Endothelial cell of umbilical vein (primary cell): ENCODE results near the gene SNX9. TPM values are rescaled to one million over a fixed set of nuclear protein-coding genes. Genes with fewer than 3 reads are reported as not detected.

ENCODE experiments used
- BruUV-seq: library from RNA; stranded (reverse); fragments of 400-500 nt; replicated peaks from 2 replicates; lab custom pipeline; 2021; lab: Mats Ljungman, UMichigan
- CTCF ChIA-PET: fragments of 300-600, 350-600 bp; sonication (Branson Sonifier 250); formaldehyde crosslinking; loops from one replicate; lab custom pipeline; 2021; ENCODE audit warnings: antibody characterized with exemption, inconsistent platforms; lab: Charles Lee
- POLR2A ChIA-PET: fragments of 300-600, 350-600 bp; sonication (Branson Sonifier 250); formaldehyde crosslinking; loops from one replicate; lab custom pipeline; 2021; ENCODE audit warnings: antibody characterized with exemption, inconsistent platforms; lab: Charles Lee
- DNase-seq: peaks from one replicate; pipeline ENCODE4 v3.0.0-alpha.2; 2011; ENCODE audit warnings: low read depth, low spot score
- FAIRE-seq: peaks from 2 replicates; lab custom pipeline; 2011; peaks lifted over from hg19 to GRCh38; lab: Jason Lieb, UNC
- H2AFZ ChIP-seq: 2 replicates; pipeline ENCODE4 v1.6.0; 2012; ENCODE audit warnings: low read depth, low read length, control low read depth, inconsistent platforms
- H3K27ac ChIP-seq: 2 replicates; pipeline ENCODE4 v1.5.1; 2011; ENCODE audit warnings: low read depth, mild to moderate bottlenecking, control low read depth, low read length, moderate library complexity; ENCODE audit not compliant: insufficient read depth
- H3K27me3 ChIP-seq, 2 experiments: 2 replicates each; pipeline versions ENCODE4 v1.6.0 to v1.6.1; 2011; ENCODE audit warnings: low read length in 2 of 2, mixed read lengths in 1 of 2; ENCODE audit not compliant: control insufficient read depth in 2 of 2, insufficient read depth in 2 of 2
- H3K36me3 ChIP-seq, 2 experiments: 2 replicates in 1 of 2; 3 replicates in 1 of 2; pipeline ENCODE4 v1.5.1; 2011; ENCODE audit warnings: low read length in 2 of 2, mild to moderate bottlenecking in 1 of 2, moderate library complexity in 1 of 2; ENCODE audit not compliant: control insufficient read depth in 2 of 2, insufficient read depth in 2 of 2; ENCODE audit errors: extremely low read depth in 1 of 2
- H3K4me1 ChIP-seq: 3 replicates; pipeline ENCODE4 v1.5.1; 2011; ENCODE audit warnings: mild to moderate bottlenecking, low read length; ENCODE audit not compliant: control insufficient read depth, insufficient read depth; ENCODE audit errors: extremely low read depth
- H3K4me2 ChIP-seq: 2 replicates; pipeline ENCODE4 v1.6.1; 2011; ENCODE audit warnings: low read length, control low read depth, mixed read lengths; ENCODE audit not compliant: insufficient read depth
- H3K4me3 ChIP-seq, 3 experiments: fragments of 200-600 bp in 1 of 3; sonication (generic), shearing (Covaris generic) in 1 of 3; replicated peaks in 1 of 3; 2 replicates each; pipeline ENCODE4 v1.5.1; 2011 to 2016; ENCODE audit warnings: control low read depth in 3 of 3, low read length in 3 of 3, mild to moderate bottlenecking in 2 of 3, inconsistent platforms in 1 of 3, low read depth in 1 of 3, moderate library complexity in 1 of 3; ENCODE audit not compliant: insufficient read depth in 1 of 3
- H3K79me2 ChIP-seq: 2 replicates; pipeline ENCODE4 v1.6.0; 2012; ENCODE audit warnings: low read length, inconsistent platforms; ENCODE audit not compliant: control insufficient read depth, insufficient read depth
- H3K9ac ChIP-seq: replicated peaks from 2 replicates; pipeline ENCODE3; 2011; ENCODE audit warnings: low read length, control low read depth; ENCODE audit not compliant: insufficient read depth; ENCODE audit errors: extremely low read depth
- H3K9me1 ChIP-seq: replicated peaks from 3 replicates; pipeline ENCODE4 v1.6.0; 2011; ENCODE audit warnings: mild to moderate bottlenecking, low read length; ENCODE audit not compliant: control insufficient read depth, insufficient read depth; ENCODE audit errors: extremely low read depth
- H3K9me3 ChIP-seq: replicated peaks from 2 replicates; pipeline ENCODE4 v1.5.1; 2012; ENCODE audit warnings: low read length, inconsistent platforms; ENCODE audit not compliant: control insufficient read depth, insufficient read depth
- H4K20me1 ChIP-seq: replicated peaks from 2 replicates; pipeline ENCODE3; 2011; ENCODE audit warnings: mild to moderate bottlenecking, low read length; ENCODE audit not compliant: control insufficient read depth, insufficient read depth; ENCODE audit errors: extremely low read depth
- GATA2 ChIP-seq: IDR thresholded peaks from 2 replicates; pipeline ENCODE4 v1.7.0; 2011; ENCODE audit warnings: low read depth, mild to moderate bottlenecking, moderate library complexity, mixed read lengths, low read length; ENCODE audit not compliant: insufficient read length, insufficient read depth
- JUN ChIP-seq: IDR thresholded peaks from 2 replicates; pipeline ENCODE4 v1.6.1; 2011; ENCODE audit warnings: borderline replicate concordance, low read depth; ENCODE audit not compliant: insufficient read length, insufficient read depth
- MAX ChIP-seq: IDR thresholded peaks from 2 replicates; pipeline ENCODE4 v1.6.1; 2011; ENCODE audit not compliant: insufficient read depth, insufficient read length
- POLR2A ChIP-seq: IDR thresholded peaks from 2 replicates; pipeline ENCODE4 v1.6.1; 2012; ENCODE audit warnings: low read depth, mild to moderate bottlenecking, control low read depth, low read length
- POLR2AphosphoS5 ChIP-seq: IDR thresholded peaks from 2 replicates; pipeline ENCODE4 v1.6.1; 2012; ENCODE audit warnings: low read depth, mild to moderate bottlenecking, control low read depth, low read length, moderate library complexity; ENCODE audit not compliant: insufficient read depth
- dilution Hi-C: fragments of 300-500 bp; cut with MboI; formaldehyde crosslinking; loops from one replicate; pipeline ENCODE4 v1.15.0; 2019; ENCODE audit warnings: low sequenced_read_pairs; ENCODE audit not compliant: extremely low pct_ligation_motif_present
- intact Hi-C: fragments of 100-400 bp; cut with micrococcal nuclease; formaldehyde crosslinking; loops from one replicate; pipeline ENCODE4 v1.10.0; 2022
- polyA plus RNA-seq, 4 experiments: library from polyadenylated mRNA; depleted of rRNA in 3 of 4; stranded (reverse) in 3 of 4; unstranded in 1 of 4; fragments of >200 nt; gene quantifications; 2 replicates each; pipeline versions ENCODE4 v1.2.1 to v1.2.3, GENCODE V29; 2011 to 2012; ENCODE audit warnings: missing spikeins in 1 of 4
- total RNA-seq: library from RNA; stranded (reverse); gene quantifications from 2 replicates; pipeline ENCODE4 v1.2.3, GENCODE V29; 2021
- TF ChIP-seq, protein P1 (sequence below), 2 donors: IDR thresholded peaks; 1 replicate in 1 of 2; 2 replicates in 1 of 2; pipeline ENCODE4 v1.5.1; 2011; ENCODE audit warnings: low read length in 2 of 2, mild to moderate bottlenecking in 2 of 2, moderate library complexity in 2 of 2, control low read depth in 1 of 2, inconsistent platforms in 1 of 2, low read depth in 1 of 2; ENCODE audit not compliant: insufficient read depth in 1 of 2; ENCODE audit errors: extremely low read depth in 1 of 2

Gene SNX9
- total and polyA plus RNA-seq, 2 donors (not counting 3 experiments of a cell fraction or from before 2014, with no cell fraction given) = 27.5 to 54.5 TPM

DNA sequence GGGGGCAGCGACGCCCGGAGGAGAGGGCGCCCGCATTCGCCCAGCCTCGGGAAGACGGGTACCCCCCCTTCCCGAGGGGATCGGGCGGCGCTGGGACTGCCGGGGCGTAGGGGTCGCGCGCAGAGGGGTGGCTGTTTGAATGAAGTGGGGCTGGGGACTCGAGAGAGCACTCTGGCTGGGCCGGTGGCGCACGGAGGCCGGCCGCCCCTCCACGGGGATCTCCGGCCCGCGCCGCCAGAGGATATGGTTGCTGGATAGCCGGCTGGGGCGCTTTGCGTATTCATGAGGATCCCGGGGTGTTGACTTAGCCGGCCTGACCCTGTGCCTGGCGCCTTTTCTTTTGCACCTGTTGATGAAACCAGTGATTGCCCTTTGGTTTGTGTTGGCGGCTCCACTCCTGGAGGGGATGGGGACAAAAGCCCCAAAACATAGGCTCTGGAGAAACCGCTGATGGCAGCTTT lies 159.1 kb downstream of the SNX9 start:
- peaks cover 53% of the 10 kb centered on the region for H3K79me2 ChIP-seq
- peak overlapping the region; percentile 85 for H3K27ac ChIP-seq
- peak; percentile 39 for DNase-seq
- peak overlapping the region; percentile 81 for H2AFZ ChIP-seq
- H3K9me1 ChIP-seq = no peaks in the 10 kb centered on the region
- H3K9me3 ChIP-seq = no peaks in the 10 kb centered on the region
- no peaks in the 10 kb centered on the region for H3K27me3 ChIP-seq
- peak overlapping the region; percentile 59 to 91 (median 87) for H3K4me3 ChIP-seq
- peak; percentile 40 for FAIRE-seq
- H4K20me1 ChIP-seq = no peaks in the 10 kb centered on the region
- H3K9ac ChIP-seq = peak overlapping the region; percentile 96
- TF ChIP-seq POLR2A = peak; percentile 14
- no peak for TF ChIP-seq MAX
- TF ChIP-seq JUN = no peak
- TF ChIP-seq POLR2AphosphoS5 = no peak
- dilution Hi-C loops (no loop called here), intact Hi-C loops (loop anchor here (5.0 kb wide), 1 partner anchor 220 kb away; no protein-coding TSS in a partner anchor)
- H3K4me2 ChIP-seq = peak overlapping the region; percentile 93
- ChIA-PET CTCF (interaction anchor here (0.6 to 4.7 kb wide), 17 partner anchors 11 to 89 kb away, joined by 3 to 82 read pairs (median 9); no protein-coding TSS in a partner anchor), POLR2A (interaction anchor here (0.7 to 1.2 kb wide), 3 partner anchors 19 to 88 kb away, joined by 3 to 6 read pairs (median 3); no protein-coding TSS in a partner anchor)
- no TSS peak for BruUV-seq
- no peaks in the 10 kb centered on the region for H3K36me3 ChIP-seq
- peaks cover 21% of the 10 kb centered on the region for H3K4me1 ChIP-seq

GRCh38 chr6:157982563-157983405 lies 159.7 kb downstream of the SNX9 start:
- CTCF ChIA-PET = interaction anchor here (0.8 to 4.7 kb wide), 19 partner anchors 11 to 89 kb away, joined by 3 to 82 read pairs (median 8); no protein-coding TSS in a partner anchor
- TSS peak; percentile 29 for BruUV-seq
- intact Hi-C loops = loop anchor here (5.0 kb wide), 1 partner anchor 220 kb away; no protein-coding TSS in a partner anchor
- Histone ChIP-seq H3K79me2 (peaks cover 60% of the 10 kb centered on the region), H3K4me2 (peak overlapping the region; percentile 93), H3K4me1 (peaks cover 21% of the 10 kb centered on the region), H3K4me3 (peak overlapping the region; percentile 59 to 91 (median 87)), H2AFZ (no peak overlapping the region), H4K20me1 (no peaks in the 10 kb centered on the region), H3K27me3 (no peaks in the 10 kb centered on the region), H3K9me3 (no peaks in the 10 kb centered on the region), H3K9ac (peak overlapping the region; percentile 96), H3K27ac (peak overlapping the region; percentile 85), H3K9me1 (no peaks in the 10 kb centered on the region), H3K36me3 (no peaks in the 10 kb centered on the region)
- dilution Hi-C loops = no loop called here
- TF ChIP-seq, protein P1, sequence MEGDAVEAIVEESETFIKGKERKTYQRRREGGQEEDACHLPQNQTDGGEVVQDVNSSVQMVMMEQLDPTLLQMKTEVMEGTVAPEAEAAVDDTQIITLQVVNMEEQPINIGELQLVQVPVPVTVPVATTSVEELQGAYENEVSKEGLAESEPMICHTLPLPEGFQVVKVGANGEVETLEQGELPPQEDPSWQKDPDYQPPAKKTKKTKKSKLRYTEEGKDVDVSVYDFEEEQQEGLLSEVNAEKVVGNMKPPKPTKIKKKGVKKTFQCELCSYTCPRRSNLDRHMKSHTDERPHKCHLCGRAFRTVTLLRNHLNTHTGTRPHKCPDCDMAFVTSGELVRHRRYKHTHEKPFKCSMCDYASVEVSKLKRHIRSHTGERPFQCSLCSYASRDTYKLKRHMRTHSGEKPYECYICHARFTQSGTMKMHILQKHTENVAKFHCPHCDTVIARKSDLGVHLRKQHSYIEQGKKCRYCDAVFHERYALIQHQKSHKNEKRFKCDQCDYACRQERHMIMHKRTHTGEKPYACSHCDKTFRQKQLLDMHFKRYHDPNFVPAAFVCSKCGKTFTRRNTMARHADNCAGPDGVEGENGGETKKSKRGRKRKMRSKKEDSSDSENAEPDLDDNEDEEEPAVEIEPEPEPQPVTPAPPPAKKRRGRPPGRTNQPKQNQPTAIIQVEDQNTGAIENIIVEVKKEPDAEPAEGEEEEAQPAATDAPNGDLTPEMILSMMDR (IDR thresholded peaks at IDR 0.05; ENCODE audit: extremely low read depth in 1 of 2, insufficient read depth in 1 of 2, low read depth in 1 of 2, low read length in 2 of 2) = peak; percentile 52 to 67
- TF ChIP-seq GATA2 = no peak
- peak; percentile 80 for DNase-seq
- peak; percentile 67 for FAIRE-seq
- POLR2A ChIA-PET = interaction anchor here (0.7 to 1.2 kb wide), 3 partner anchors 20 to 87 kb away, joined by 3 to 6 read pairs (median 3); no protein-coding TSS in a partner anchor
